A549 (cell line): ENCODE measurements around the gene PSME3IP1.

Source experiments
- HOXB5 ChIP-seq: fragments of 250-450 bp; sonication (Bioruptor Pico); IDR thresholded peaks from 2 replicates; pipeline ENCODE4 v1.5.0; 2020; ENCODE audit warnings: mild to moderate bottlenecking, moderate library complexity
- RFX5 ChIP-seq: fragments of 450-650 bp; IDR thresholded peaks from 2 replicates; pipeline ENCODE4 v1.7.1; 2014; ENCODE audit warnings: antibody characterized with exemption, mild to moderate bottlenecking, moderate library complexity
- TF ChIP-seq, protein P1 (sequence below): fragments of >200 bp; sonication (Bioruptor Twin); formaldehyde crosslinking; IDR thresholded peaks from 3 replicates; pipeline ENCODE4 v1.5.1; 2016

DNA sequence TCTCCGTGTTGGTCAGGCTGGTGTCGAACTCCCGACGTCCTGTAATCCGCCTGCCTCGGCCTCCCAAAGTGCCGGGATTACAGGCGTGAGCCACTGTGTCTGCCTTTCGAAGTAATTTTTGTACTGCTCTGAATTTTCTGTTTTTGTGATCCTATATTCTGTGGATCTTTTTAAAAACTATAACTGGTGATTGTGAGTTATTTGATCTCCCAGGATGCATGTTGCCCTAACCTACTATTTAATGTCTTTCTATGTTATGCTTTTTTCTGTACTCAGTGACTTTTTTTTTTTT, 2.8 kb upstream of the PSME3IP1 start:
- TF ChIP-seq, protein P1, sequence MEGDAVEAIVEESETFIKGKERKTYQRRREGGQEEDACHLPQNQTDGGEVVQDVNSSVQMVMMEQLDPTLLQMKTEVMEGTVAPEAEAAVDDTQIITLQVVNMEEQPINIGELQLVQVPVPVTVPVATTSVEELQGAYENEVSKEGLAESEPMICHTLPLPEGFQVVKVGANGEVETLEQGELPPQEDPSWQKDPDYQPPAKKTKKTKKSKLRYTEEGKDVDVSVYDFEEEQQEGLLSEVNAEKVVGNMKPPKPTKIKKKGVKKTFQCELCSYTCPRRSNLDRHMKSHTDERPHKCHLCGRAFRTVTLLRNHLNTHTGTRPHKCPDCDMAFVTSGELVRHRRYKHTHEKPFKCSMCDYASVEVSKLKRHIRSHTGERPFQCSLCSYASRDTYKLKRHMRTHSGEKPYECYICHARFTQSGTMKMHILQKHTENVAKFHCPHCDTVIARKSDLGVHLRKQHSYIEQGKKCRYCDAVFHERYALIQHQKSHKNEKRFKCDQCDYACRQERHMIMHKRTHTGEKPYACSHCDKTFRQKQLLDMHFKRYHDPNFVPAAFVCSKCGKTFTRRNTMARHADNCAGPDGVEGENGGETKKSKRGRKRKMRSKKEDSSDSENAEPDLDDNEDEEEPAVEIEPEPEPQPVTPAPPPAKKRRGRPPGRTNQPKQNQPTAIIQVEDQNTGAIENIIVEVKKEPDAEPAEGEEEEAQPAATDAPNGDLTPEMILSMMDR: no peak
- no peak for TF ChIP-seq RFX5
- no peak for TF ChIP-seq HOXB5 (CRISPR knock-in tag)
